Mammary epithelial cell (primary cell): ENCODE results near the gene KRT3.
"Not testable (repeated sequence)": the region's sequence is repeated elsewhere in the genome, so short reads cannot be mapped to it uniquely, and the experiment has no call there.

Experiments used
- EZH2 ChIP-seq: IDR thresholded peaks from 2 replicates; pipeline ENCODE4 v1.6.1; 2012; ENCODE audit warnings: low read length, inconsistent platforms, borderline replicate concordance
- TF ChIP-seq, protein P1 (sequence below), 2 donors: IDR thresholded peaks in 1 of 2; conservative IDR thresholded peaks in 1 of 2; 2 replicates each; pipeline ENCODE4 v1.5.1; 2011 to 2012; ENCODE audit warnings: inconsistent platforms in 2 of 2, low read length in 2 of 2, mild to moderate bottlenecking in 2 of 2, control low read depth in 1 of 2, low read depth in 1 of 2; ENCODE audit not compliant: insufficient read depth in 1 of 2; ENCODE audit errors: extremely low read depth in 1 of 2

DNA sequence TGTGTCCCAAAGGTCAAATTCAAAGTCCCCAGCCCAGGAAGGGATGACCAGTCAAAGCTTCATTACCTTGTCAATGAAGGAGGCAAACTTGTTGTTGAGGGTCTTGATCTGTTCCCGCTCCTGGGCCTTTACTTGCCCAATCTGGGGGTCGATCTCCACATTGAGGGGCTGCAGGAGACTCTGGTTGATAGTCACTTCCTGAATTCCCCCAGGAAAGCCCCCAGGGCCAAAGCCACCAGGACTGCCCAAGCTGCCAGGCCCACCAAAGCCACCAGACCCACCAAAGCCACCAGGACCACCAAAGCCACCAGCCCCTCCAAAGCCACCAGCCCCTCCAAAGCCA is 614 bp downstream of the KRT3 start:
- TF ChIP-seq, protein P1, sequence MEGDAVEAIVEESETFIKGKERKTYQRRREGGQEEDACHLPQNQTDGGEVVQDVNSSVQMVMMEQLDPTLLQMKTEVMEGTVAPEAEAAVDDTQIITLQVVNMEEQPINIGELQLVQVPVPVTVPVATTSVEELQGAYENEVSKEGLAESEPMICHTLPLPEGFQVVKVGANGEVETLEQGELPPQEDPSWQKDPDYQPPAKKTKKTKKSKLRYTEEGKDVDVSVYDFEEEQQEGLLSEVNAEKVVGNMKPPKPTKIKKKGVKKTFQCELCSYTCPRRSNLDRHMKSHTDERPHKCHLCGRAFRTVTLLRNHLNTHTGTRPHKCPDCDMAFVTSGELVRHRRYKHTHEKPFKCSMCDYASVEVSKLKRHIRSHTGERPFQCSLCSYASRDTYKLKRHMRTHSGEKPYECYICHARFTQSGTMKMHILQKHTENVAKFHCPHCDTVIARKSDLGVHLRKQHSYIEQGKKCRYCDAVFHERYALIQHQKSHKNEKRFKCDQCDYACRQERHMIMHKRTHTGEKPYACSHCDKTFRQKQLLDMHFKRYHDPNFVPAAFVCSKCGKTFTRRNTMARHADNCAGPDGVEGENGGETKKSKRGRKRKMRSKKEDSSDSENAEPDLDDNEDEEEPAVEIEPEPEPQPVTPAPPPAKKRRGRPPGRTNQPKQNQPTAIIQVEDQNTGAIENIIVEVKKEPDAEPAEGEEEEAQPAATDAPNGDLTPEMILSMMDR (conservative IDR thresholded peaks at IDR 0.05 in 1 of 2, IDR thresholded peaks at IDR 0.05 in 1 of 2; ENCODE audit: extremely low read depth in 1 of 2, insufficient read depth in 1 of 2, low read depth in 1 of 2, low read length in 2 of 2): not testable (repeated sequence)
- TF ChIP-seq EZH2: not testable (repeated sequence)
